Activated CD8-positive, alpha-beta T cell treated with anti-CD3 and anti-CD28 coated beads for 36 hours (primary cell): ENCODE measurements around the gene DENND11. TPM values are rescaled to one million over a fixed set of nuclear protein-coding genes. Genes with fewer than 3 reads are reported as not detected.
"Not testable (repeated sequence)": the region's sequence is repeated elsewhere in the genome, so short reads cannot be mapped to it uniquely, and the experiment has no call there.

Source experiments
- ATAC-seq: fragments of 200-7000 bp; cut with Tn5 transposase; one replicate; pipeline ENCODE4 v1.10.0; 2021; ENCODE audit warnings: mild to moderate bottlenecking, moderate library complexity
- CTCF ChIA-PET: fragments of 350-600 bp; sonication (Branson Sonifier 250); formaldehyde crosslinking; loops from one replicate; lab custom pipeline; 2021; ENCODE audit warnings: antibody characterized with exemption; lab: Charles Lee
- POLR2A ChIA-PET: fragments of 350-600 bp; sonication (Branson Sonifier 250); formaldehyde crosslinking; loops from one replicate; lab custom pipeline; 2021; ENCODE audit warnings: antibody characterized with exemption; lab: Charles Lee
- DNase-seq: peaks from one replicate; pipeline ENCODE4 v3.0.0-alpha.2; 2020
- H3K27ac Mint-ChIP-seq: one replicate; pipeline ENCODE4 v1.8.0; 2021; ENCODE audit warnings: mild to moderate bottlenecking, mixed read lengths
- H3K27me3 Mint-ChIP-seq: one replicate; pipeline ENCODE4 v1.8.0; 2021; ENCODE audit warnings: mixed read lengths
- H3K36me3 Mint-ChIP-seq: one replicate; pipeline ENCODE4 v1.8.0; 2021; ENCODE audit warnings: low read depth, mixed read lengths
- H3K4me1 Mint-ChIP-seq: one replicate; pipeline ENCODE4 v1.8.0; 2021; ENCODE audit warnings: low read depth, mixed read lengths
- H3K4me3 Mint-ChIP-seq: one replicate; pipeline ENCODE4 v1.8.0; 2021; ENCODE audit warnings: mild to moderate bottlenecking, moderate library complexity, mixed read lengths
- H3K9me3 Mint-ChIP-seq: one replicate; pipeline ENCODE4 v1.8.0; 2021; ENCODE audit warnings: mixed read lengths
- intact Hi-C: fragments of 100-400 bp; cut with micrococcal nuclease; formaldehyde crosslinking; loops from one replicate; pipeline ENCODE4 v1.10.0; 2022
- total RNA-seq, 2 experiments: library from RNA; stranded (reverse); gene quantifications; one replicate each; pipeline ENCODE4 v1.2.3, GENCODE V29; 2021
- TF ChIP-seq, protein P1 (sequence below): fragments of 200-600 bp; IDR thresholded peaks from one replicate; pipeline ENCODE4 v1.8.0; 2022; ENCODE audit warnings: antibody characterized with exemption, mild to moderate bottlenecking

The DENND11 gene
- total RNA-seq, 2 experiments from 2014 or later: 28.6 to 32.2 TPM

DNA sequence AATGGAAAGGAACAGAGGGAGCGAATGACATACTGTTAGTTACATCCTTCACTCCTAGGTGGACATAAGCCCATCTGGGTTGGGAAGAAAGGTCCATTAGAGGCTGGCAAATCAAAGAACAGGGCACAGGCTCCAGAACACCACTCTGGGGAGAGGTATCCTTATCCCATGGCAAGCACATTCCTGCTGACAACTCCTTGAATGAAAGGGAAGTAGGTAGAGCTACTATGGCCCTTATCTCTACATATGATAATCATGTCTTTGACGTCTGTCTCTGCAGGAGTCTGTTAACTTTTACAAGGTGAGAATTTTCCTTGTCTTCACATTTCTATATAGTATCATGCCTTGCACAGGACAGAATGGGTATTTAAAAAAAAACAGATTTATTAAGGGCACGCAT is 10.4 kb downstream of the DENND11 start:
- TF ChIP-seq, protein P1, sequence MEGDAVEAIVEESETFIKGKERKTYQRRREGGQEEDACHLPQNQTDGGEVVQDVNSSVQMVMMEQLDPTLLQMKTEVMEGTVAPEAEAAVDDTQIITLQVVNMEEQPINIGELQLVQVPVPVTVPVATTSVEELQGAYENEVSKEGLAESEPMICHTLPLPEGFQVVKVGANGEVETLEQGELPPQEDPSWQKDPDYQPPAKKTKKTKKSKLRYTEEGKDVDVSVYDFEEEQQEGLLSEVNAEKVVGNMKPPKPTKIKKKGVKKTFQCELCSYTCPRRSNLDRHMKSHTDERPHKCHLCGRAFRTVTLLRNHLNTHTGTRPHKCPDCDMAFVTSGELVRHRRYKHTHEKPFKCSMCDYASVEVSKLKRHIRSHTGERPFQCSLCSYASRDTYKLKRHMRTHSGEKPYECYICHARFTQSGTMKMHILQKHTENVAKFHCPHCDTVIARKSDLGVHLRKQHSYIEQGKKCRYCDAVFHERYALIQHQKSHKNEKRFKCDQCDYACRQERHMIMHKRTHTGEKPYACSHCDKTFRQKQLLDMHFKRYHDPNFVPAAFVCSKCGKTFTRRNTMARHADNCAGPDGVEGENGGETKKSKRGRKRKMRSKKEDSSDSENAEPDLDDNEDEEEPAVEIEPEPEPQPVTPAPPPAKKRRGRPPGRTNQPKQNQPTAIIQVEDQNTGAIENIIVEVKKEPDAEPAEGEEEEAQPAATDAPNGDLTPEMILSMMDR: no peak

DNA sequence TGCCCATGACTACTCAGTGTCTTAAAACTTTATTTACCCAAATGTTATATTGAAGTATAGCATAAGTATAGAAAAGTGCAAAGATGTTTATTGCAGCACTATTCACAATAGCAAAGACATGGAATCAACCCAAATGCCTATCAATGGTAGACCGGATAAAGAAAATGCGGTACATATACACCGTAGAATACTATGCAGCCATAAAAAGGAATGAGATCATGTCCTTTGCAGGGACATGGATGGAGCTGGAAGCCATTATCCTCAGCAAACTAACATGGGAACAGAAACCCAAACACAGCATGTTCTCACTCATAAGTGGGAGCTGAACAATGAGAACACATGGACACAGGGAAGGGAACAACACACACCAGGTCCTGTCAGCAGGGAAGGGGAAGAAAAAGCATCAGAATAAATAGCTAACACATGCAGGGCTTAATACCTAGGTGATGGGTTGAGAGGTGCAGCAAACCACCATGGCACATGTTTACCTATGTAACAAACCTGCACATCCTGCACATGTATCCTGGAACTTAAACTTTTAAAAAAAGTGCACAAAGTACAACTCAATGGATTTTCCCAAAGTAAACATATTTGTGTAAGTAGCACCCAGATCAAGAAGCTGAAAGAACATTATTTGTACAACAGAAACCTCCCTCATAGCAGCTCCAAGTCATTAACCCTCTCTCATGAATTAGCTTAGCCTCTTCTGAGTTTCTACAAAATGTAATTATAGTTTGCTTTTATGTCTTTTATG is 12.7 kb downstream of the DENND11 start:
- CTCF ChIA-PET: interaction anchor here (0.9 to 1.5 kb wide), 3 partner anchors 9 to 56 kb away, joined by 3 to 6 read pairs (median 3); partner anchors contain the start of gene DENND11
- intact Hi-C loops, H3K27ac Mint-ChIP-seq, DNase-seq, H3K9me3 Mint-ChIP-seq, H3K4me3 Mint-ChIP-seq, H3K36me3 Mint-ChIP-seq, H3K27me3 Mint-ChIP-seq, POLR2A ChIA-PET, ATAC-seq: not testable (repeated sequence)
- peaks cover 18% of the 10 kb centered on the region for H3K4me1 Mint-ChIP-seq

More for the DNA sequence above, 10.4 kb downstream of the DENND11 start:
- Mint-ChIP-seq H3K27ac (no peak overlapping the region), H3K27me3 (no peaks in the 10 kb centered on the region), H3K9me3 (no peaks in the 10 kb centered on the region), H3K36me3 (no peaks in the 10 kb centered on the region), H3K4me3 (no peak overlapping the region), H3K4me1 (peaks cover 25% of the 10 kb centered on the region)
- POLR2A ChIA-PET: interaction anchor here (0.7 kb wide), 1 partner anchor 24 kb away, joined by 3 read pairs; no protein-coding TSS in a partner anchor
- CTCF ChIA-PET: interaction anchor here (1.3 kb wide), 1 partner anchor 18 kb away, joined by 3 read pairs; no protein-coding TSS in a partner anchor
- intact Hi-C loops: no loop called here
- ATAC-seq: no peak
- no peak for DNase-seq

DNA sequence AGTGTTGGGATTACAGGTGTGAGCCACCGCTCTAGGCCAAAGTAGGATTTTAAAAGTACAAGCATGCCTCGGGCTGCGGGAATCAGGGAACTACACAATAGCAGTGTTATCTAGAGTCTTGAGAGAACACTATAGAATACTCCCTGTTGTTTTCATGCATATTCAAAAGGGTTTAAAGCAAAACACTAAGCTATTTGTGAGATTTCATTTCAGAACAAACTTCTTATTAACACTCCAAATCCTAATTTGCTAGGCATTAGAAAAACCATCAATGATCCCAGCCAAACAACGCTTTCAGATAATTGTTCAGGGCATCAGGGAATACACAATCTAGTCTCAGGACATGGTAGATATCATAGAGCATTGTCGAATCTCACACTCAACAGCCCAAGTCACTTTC is 13.9 kb downstream of the DENND11 start:
- intact Hi-C loops: no loop called here
- DNase-seq: no peak
- POLR2A ChIA-PET: no interaction called here
- Mint-ChIP-seq H3K4me1 (peaks cover 12% of the 10 kb centered on the region), H3K27ac (no peak overlapping the region), H3K4me3 (no peak overlapping the region), H3K36me3 (peaks cover 12% of the 10 kb centered on the region), H3K27me3 (no peaks in the 10 kb centered on the region), H3K9me3 (no peaks in the 10 kb centered on the region)
- no peak for ATAC-seq
- CTCF ChIA-PET: no interaction called here
- TF ChIP-seq, protein P1: no peak

DNA sequence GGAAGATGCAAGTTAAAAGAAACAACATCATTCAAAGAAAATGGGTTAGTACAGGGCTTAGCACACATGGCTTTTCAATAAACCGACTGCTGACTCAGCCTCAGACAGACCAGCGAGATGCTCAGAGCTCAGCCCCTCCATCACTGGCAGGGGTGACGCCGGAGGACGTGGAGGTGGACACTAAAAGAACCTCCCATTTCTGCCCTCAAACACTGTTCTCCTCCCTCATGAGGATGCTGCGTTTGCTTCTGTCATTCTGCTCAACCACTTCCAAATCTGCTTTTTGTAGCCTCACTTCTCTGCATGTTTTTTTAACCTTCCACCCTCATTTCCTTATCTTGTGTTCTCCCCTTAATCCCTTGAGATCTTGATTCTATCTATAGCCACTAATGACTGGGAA is 15.3 kb downstream of the DENND11 start:
- TF ChIP-seq, protein P1: no peak
- H3K4me3 Mint-ChIP-seq: no peak overlapping the region
- ChIA-PET POLR2A (interaction anchor here (1.1 kb wide), 1 partner anchor 51 kb away, joined by 5 read pairs; the partner anchor contains the start of gene SSBP1), CTCF (interaction anchor here (1.0 to 1.4 kb wide), 3 partner anchors 9 to 33 kb away, joined by 3 to 4 read pairs (median 4); no protein-coding TSS in a partner anchor)
- H3K27me3 Mint-ChIP-seq: no peaks in the 10 kb centered on the region
- DNase-seq (no peak), ATAC-seq (no peak)
- intact Hi-C loops: no loop called here
- no peaks in the 10 kb centered on the region for H3K9me3 Mint-ChIP-seq
- H3K36me3 Mint-ChIP-seq: peaks cover 19% of the 10 kb centered on the region
- H3K27ac Mint-ChIP-seq: no peak overlapping the region
- peaks cover 8% of the 10 kb centered on the region for H3K4me1 Mint-ChIP-seq

DNA sequence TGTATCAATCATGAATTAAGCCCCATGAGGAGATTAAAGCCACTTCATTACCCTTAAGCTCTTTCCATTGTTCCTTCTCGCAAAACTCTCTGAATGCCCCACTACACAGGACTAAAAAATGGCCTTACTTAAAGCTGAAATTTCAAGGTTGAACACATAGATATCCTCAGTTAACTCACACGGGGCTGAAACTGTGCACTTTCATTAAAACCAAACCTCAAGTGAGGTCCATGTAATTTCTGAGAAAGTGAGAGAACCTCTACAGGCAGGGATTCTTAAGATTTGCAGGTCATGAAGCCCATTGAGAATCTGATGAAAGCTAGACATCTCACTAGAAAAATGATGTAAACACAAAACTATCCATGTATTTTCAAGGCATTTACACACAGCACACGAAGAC is 15.9 kb downstream of the DENND11 start:
- Mint-ChIP-seq H3K4me1 (peaks cover 8% of the 10 kb centered on the region), H3K27ac (no peak overlapping the region), H3K36me3 (peaks cover 19% of the 10 kb centered on the region), H3K4me3 (no peak overlapping the region), H3K9me3 (no peaks in the 10 kb centered on the region), H3K27me3 (no peaks in the 10 kb centered on the region)
- TF ChIP-seq, protein P1: no peak
- DNase-seq (no peak), ATAC-seq (no peak)
- ChIA-PET POLR2A (interaction anchor here (0.6 to 1.1 kb wide), 3 partner anchors 15 to 56 kb away, joined by 4 to 5 read pairs (median 4); partner anchors contain the start of gene SSBP1), CTCF (interaction anchor here (0.5 to 1.4 kb wide), 6 partner anchors 9 to 433 kb away, joined by 3 to 4 read pairs (median 3); no protein-coding TSS in a partner anchor)
- intact Hi-C loops: no loop called here
